ENCODE results near the gene AFMID. TPM values are rescaled to one million over a fixed set of nuclear protein-coding genes. Genes with fewer than 3 reads are reported as not detected.

AFMID gene
- total RNA-seq, 1 donor from 2014 or later = 25.5 TPM

- TF ChIP-seq CTCF (IDR thresholded peaks at IDR 0.05) = no peak
- Mint-ChIP-seq H3K27ac (ENCODE audit: unreplicated experiment) (no peak overlapping the region), H3K36me3 (ENCODE audit: low read depth) (no peaks in the 10 kb centered on the region)
Observed at GRCh38 chr17:78151514-78152008, 35.6 kb upstream of the AFMID start.

GRCh38 chr17:78154903-78155811 is 32.0 kb upstream of the AFMID start:
- Mint-ChIP-seq H3K36me3 (ENCODE audit: low read depth) (no peaks in the 10 kb centered on the region), H3K9me3 (ENCODE audit: low read depth) (no peaks in the 10 kb centered on the region), H3K4me3 (ENCODE audit: unreplicated experiment) (no peak overlapping the region), H3K27ac (ENCODE audit: unreplicated experiment) (no peak overlapping the region), H3K27me3 (ENCODE audit: low read depth) (no peaks in the 10 kb centered on the region), H3K4me1 (ENCODE audit: low read depth) (peaks cover 16% of the 10 kb centered on the region)
- no peak for TF ChIP-seq CTCF (IDR thresholded peaks at IDR 0.05)
- no peak for DNase-seq (ENCODE audit: low spot score)

More at GRCh38 chr17:78151514-78152008, 35.6 kb upstream of the AFMID start:
- Mint-ChIP-seq H3K27me3 (ENCODE audit: low read depth) (no peaks in the 10 kb centered on the region), H3K4me3 (ENCODE audit: unreplicated experiment) (no peak overlapping the region), H3K4me1 (ENCODE audit: low read depth) (peaks cover 16% of the 10 kb centered on the region), H3K9me3 (ENCODE audit: low read depth) (no peaks in the 10 kb centered on the region)
- DNase-seq (ENCODE audit: low spot score) = no peak

GRCh38 chr17:78159575-78160158 is 27.5 kb upstream of the AFMID start:
- Mint-ChIP-seq H3K9me3 (ENCODE audit: low read depth) (no peaks in the 10 kb centered on the region), H3K4me1 (ENCODE audit: low read depth) (no peaks in the 10 kb centered on the region), H3K4me3 (ENCODE audit: unreplicated experiment) (no peak overlapping the region), H3K36me3 (ENCODE audit: low read depth) (no peaks in the 10 kb centered on the region), H3K27me3 (ENCODE audit: low read depth) (no peaks in the 10 kb centered on the region), H3K27ac (ENCODE audit: unreplicated experiment) (no peak overlapping the region)
- no peak for DNase-seq (ENCODE audit: low spot score)
- no peak for TF ChIP-seq CTCF (IDR thresholded peaks at IDR 0.05)

- Mint-ChIP-seq H3K36me3 (ENCODE audit: low read depth) (no peaks in the 10 kb centered on the region), H3K4me3 (ENCODE audit: unreplicated experiment) (no peak overlapping the region), H3K9me3 (ENCODE audit: low read depth) (no peaks in the 10 kb centered on the region), H3K27ac (ENCODE audit: unreplicated experiment) (no peak overlapping the region), H3K4me1 (ENCODE audit: low read depth) (no peaks in the 10 kb centered on the region), H3K27me3 (ENCODE audit: low read depth) (no peaks in the 10 kb centered on the region)
- TF ChIP-seq CTCF (IDR thresholded peaks at IDR 0.05) = no peak
- DNase-seq (ENCODE audit: low spot score) = no peak
Observed at GRCh38 chr17:78163881-78164747, 23.0 kb upstream of the AFMID start.
